ENCODE measurements around the gene ADORA2A.
"Not testable (repeated sequence)": the region's sequence is repeated elsewhere in the genome, so short reads cannot be mapped to it uniquely, and the experiment has no call there.

The ADORA2A gene

DNA sequence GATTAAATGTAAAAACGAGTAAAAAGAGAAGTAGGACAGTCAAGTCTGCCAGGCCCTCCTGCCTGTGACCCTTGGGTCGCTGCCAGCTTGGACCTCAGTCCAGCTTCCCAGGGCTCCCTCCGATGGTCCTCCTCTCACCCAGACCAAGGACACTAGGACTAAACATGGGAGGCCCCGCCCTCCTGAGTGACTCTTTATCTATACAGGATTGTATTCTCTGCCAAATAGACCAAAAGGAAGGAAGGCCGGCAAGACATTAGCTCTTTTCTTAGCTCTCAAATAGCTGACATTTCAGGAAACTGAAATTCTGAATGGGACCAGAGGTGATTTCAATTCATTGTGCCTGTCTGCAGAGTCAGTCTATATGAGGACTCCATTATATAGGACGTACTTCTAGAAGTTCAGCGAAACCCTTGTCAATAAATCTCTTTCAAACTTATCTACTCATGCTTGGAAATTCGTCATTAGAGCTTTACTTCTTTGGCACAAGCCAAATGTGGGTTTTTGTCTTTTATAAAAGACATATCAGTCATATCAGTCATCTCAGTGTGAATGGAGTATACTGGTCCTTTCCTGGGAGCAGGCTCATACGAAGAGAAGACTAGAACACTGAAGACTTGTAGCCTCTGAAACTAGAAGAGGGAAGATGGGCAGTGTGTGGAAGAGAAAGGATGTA, 28.5 kb downstream of the ADORA2A start:
- DNase-seq: no peak

DNA sequence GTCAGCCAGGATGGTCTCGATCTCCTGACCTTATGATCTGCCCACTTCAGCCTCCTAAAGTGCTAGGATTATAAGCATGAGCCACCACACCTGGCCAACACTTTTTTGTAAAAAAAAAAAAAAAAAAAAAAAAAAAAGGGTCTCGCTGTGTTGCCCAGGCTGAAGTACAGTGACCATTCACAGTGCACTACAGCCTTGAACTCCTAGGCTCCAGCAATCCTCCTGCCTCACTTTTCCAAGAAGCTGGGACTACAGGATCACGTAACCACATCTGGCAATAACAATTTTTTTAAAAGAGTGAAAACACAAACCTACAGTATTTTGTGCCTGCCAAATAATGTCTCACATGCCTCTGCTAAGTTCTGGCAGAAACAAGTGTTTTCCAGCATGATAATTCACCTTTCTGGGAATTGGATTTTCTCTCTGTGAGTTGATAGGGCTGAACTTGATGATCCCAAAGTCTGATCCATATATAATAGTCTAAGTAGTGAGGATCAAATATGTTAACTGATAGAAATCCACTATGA, 30.6 kb downstream of the ADORA2A start:
- DNase-seq: no peak

DNA sequence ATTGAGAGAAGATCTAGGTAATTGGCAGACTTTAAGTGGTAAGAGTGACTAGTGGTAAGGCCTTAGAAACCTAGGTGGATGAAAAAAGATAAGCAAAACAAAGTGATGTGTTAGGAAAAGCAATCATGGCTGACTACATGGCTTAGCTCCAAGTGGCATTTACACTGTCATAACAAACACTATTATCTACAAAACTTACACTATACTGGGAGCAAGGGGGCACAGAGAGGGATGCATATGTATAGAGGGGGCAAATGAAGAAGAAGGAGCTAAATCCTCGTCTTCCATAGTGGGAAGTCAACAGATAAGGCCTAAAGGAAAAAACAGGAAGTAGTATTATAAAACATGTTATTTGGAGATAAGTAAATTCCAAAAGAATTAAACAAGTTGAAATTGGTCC, 32.5 kb downstream of the ADORA2A start:
- no peak for DNase-seq

DNA sequence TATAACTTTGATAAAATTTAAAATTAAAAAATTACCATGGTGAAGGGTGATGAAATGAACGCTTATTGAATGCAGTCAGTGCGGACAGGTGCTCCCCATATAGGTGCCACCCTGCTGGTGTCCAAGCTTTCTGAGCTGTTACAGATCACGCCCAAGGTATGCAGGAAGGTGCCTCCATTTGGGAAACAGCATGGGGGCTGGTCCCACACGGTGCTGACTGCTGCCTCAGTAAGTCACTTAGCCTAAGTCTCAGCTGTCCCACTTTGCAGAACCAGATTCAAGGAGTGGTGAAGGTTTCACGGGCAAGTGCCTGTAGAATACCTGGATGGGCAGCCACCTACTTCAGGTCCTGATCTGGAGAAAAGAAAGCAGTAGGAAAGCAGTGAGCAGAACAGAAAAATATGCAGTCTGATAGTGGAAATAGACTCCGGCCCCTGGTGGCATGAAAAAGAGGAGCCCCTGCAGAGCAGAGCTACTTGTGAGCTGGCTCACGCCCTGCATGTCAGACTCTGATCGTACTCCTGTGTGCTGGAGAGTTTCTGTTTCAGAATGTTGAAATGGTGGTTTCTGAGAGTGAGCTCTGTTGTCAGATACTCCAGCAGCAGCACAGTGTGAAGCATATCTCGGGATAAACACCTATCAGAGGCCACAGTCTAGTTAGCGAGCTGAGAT, 33.2 kb downstream of the ADORA2A start:
- no peak for DNase-seq

DNA sequence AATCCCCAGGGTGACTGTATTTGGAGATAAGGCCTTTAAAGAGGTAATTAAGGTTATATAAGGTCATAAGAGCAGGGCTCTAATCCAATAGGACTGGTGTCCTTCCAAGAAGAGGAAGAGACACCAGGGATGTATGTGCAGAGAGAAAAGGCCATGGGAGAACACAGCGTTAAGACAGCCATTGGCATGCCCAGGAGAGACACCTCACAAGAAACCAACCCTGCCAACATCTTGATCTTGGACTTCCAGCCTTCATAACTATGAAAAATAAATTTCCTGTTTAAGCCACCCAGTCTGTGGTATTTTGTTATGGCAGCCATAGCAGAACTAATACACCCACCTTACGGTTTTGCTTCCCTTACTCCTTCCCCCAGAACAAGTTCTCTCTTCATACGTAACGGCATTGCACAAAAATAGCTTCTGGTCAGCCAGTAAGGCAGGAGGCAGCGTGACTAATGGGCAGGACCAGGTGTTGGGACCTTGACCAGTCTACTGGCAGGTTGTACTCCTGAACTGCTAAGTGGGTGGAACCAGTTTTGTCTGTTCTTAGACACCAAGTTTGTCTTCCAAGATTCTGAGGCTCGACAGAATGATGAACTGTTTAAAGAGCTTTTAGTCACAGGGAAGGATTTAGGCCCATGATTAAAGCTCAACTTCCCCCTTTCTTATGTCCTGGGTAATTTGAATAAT, 35.8 kb downstream of the ADORA2A start:
- DNase-seq: no peak

DNA sequence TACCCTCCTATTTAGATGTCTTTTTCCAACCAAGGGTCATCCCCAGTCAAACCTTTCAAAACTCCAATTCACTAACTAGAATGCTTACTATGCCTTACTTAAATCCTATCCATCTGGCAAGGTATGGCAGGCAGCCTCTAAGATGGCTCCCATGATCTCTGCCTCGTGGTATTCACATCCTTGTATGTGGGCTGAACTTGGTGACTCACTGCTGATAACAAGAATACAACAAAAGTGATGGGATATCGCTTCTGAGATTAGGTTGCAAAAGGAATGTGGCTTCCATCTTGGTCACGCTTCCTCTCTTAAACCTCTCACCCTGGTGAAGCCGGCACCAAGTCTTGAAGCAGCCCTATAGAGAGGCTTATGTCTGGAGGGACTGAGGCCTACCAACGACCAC, 38.2 kb downstream of the ADORA2A start:
- peak; percentile 66 for DNase-seq

DNA sequence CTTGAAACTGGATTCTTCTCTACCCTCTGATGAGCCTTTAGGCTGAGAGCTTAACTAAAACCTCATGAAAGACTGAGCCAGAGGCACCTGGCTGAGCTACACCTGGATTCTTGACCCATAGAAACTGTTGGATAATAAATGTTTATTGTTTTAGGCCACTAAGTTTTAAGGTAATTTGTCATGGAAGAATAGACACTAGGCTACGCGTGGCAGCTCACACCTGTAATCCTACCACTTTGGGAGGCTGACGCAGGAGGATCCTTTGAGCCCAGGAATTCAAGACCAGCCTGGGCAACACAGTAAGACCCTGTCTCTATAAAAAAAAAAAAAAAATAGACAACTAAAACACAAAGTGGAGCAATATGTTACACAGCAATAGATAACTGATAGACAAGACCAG, 38.6 kb downstream of the ADORA2A start:
- DNase-seq: no peak

DNA sequence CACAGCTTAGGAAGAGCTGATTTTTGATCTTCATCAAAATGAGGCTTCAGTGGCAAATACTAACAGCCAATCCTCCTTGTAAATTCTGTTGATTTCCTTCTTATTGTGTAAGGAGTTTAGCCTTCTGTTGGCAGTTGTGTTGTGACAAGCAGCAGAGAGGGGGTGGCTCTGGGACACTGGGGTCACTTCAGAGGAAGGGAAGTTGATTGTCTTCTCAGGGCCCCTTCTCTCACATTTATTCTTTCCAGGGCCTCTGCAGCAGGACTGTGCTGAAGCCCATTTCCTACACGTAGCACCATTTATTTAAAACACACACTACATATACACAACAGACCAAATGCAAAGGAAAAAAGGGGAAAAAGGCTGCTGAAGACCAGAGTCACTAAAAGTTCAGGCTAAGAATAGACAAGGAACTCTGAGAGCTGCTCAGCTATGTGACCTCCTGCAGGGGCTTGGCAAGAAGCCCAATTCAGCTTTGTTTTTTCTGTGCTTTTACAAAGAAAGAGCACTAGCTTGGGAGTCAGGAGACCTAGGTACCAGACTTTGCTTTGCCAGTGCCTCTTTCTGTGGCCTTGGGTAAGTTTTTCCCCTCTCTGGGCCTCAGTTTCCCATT, 39.4 kb downstream of the ADORA2A start:
- peak; percentile 84 for DNase-seq

DNA sequence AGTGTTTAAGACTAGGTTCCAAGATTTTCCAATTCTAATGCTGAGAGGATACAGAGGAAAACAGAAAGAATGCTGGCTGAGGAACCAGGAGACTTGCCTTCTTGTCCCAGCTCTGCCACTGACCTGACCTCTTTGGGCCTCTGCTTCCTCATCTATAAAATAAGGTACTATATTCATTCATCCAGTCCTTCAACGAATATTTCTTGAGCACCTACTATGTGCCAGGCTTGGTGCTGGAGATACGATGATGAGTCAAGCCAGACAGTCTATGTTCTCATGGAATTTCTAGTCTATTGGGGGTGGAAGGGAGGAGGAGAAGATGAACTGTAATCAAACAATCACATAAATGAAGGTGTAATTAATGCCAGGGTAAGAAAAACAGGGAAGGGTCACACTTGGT, 39.9 kb downstream of the ADORA2A start:
- no peak for DNase-seq

DNA sequence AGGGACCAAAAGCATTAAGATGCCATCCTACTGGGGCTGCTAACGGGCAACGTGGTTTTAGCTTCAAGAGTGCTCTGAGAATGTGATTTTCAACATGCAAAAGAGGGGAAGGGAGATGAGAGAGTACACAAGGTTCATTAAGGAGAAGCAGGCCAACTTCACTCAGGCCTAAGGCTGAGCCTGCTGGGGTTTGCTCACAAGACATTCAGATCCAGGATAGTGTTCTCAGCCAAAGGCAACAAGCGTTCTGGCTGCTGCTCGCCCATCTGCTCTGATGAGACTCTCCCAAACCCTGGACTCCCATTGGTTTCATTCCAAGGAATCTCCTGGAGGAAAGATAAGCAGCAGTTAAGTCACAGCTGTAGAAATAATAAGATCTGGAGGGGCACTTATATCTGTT, 44.2 kb downstream of the ADORA2A start:
- peak; percentile 55 for DNase-seq

DNA sequence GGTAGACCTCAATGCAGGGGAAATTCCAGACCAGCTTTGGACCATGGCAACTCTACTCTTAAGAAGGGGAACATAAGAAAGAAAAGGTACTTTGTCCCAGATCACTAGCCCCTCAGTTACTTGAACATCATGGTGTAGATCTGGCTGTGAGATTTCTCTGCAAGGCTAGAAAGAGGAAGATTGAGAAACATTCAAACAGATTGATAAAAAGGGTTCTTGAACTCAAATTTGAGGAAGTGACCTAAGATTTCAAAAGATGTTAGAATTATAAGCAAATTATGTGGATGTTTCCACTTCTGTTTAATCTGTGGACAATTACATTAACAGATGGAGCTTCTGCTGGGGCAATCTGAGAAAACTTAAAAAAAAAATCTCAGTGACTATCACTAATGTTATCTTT, 45.9 kb downstream of the ADORA2A start:
- no peak for DNase-seq

DNA sequence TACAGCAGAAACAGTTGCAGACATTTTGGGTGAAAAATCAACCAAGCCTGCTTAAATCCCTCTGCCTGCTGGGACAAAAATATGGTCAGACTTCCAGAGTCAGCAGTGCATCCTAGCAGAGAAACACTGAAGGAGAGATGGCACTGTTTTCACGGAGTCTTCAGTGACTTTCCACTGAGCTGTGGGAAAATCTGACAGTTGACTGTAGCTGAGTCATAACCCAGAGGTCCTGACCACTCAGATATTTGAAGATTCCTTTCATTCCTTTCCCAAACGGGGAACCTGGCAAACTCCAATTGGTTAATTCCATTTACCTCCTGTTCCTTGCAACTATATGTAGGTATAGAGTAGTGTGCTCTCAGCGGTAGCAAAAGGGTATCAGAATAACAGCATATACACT, 46.8 kb downstream of the ADORA2A start:
- peak; percentile 93 for DNase-seq

DNA sequence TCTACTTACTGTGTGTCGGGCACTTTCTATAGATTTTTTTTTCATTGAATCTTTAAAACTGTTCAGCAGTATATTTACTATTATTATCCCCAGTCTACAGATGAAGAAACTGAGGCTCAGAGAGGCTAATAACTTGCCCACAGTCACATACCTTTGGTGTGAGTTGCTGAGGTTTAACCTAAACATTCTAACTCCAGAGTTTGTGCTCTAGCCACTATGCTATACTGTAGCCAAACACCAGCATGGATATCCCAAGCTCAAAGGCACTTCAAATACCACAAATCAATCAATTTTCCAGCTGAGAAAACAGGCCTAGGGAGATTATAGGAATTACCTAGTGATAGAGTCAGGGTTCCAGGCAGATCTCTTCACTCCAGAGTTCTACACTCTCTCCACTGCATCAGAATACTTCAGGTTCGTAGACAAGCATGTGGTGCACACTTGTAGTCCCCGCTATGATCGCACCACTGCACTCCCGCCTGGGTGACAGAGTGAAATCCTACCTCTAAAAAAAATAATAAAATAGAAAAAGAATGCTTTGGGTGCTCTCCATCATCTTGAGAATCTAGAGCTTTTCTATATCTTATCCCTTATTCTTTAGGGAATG, 47.4 kb downstream of the ADORA2A start:
- no peak for DNase-seq

DNA sequence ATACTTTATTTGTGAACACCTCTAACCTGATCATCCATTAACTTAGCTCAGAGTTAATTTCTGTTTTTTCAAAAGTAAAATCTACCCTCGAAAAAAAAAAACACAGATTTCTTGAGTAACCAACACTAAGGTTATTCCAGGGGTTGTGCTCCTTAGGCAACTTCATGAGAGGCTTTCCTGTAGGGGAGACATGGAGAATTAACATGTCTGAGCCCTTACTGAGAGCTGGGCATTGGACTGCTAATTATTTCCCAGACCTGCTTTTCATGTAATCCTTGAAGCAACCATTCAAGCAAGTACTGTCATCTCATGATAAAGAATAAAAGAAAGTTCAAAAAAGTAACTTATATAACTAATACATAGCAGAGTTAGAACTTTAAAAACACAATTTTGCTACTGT, 54.2 kb downstream of the ADORA2A start:
- no peak for DNase-seq

DNA sequence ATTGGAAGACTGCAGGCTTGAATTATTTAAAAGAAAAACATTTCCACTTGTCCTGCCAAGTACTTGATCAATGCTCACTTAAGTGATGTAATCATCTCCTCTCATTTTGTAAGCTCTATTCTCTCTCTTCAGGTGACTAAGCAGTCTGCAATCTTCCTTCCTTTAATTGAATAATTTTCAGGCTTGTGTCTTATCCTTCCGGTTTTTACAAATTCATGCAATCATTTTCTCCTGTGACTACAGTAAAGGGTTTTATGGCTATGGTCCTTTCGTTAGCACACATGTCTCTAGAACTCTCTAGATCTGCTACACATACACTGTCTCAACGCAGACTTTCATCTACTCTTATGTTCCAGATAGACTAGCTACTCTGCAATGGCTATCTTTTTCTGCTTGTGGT, 55.2 kb downstream of the ADORA2A start:
- DNase-seq: peak; percentile 87

DNA sequence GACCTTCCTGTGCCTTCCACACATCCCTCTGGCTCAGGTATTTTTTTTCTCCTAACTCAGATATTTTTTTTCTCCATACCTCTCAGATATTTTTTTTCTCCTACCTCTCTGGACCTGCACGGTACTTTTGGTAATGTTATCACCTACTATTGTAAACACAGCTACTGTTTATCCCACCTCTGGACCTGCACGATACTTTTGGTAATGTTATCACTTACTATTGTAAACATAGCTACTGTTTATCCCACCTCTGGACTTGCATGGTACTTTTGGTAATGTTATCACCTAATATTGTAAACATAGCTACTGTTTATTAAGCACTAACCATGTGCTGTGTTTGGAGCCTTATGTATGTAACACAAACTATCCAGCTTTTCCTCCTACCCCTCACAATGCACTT, 55.6 kb downstream of the ADORA2A start:
- DNase-seq: no peak

DNA sequence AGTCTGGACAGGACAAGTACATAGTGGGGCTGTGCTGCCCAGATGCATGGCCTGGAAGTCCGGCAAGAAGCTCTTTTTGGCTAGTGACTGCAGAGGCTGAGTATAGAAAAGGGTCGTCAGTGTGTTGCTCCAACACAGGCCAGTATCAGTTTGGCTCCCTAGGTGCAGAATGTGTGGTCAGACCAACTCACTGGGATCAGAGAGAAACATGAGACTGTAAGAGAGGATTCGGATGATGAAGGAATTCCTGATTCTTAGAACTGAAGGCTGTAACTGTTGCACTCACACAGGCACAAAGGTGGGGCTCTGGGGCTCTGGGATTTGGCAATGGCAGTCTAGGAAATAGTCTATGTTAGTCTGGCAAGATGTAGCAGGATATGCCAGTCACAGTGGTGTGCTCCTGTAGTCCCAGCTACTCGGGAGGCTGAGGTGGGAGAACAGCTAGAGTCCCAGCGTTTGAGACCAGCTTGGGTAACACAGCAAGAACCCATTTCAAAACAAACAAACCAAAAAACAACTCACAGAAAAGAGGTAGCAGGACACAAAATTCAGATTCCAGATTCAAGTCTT, 56.7 kb downstream of the ADORA2A start:
- no peak for DNase-seq

DNA sequence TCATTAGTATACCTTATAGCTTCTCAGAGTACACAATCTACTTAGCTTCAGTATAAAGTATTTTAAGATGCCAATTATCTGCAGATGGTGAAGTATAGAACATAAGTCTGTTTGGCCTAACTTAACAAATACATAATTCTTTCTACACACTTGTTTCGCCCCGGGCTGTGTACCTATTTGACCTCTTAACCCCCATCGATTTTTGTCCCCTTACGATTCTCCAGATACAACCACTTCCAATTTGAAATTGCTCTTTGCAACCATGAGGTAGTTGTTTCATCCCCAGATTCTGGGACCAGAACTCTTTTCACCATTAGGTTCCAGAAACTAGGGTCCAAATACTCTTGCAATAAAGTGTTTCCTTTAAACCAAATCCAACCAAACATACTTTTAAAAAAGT, 57.8 kb downstream of the ADORA2A start:
- DNase-seq: no peak

DNA sequence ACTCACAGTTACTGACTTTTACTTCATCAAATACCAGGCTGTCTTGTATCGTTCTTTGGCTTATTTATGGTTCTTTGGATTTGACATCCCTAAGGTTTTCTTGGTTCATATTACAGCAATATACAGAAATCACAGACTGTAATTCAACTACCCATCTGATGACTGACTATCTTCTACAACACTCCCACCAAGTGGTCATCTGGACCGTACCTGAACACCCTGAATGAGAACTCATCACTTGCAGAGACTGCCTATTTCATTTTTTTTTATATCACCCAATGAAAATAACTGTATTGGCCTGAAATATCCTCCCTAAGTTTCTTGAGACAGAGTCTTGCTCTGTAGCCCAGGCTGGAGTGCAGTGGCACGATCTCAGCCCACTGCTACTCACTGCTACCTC, 58.2 kb downstream of the ADORA2A start:
- no peak for DNase-seq

DNA sequence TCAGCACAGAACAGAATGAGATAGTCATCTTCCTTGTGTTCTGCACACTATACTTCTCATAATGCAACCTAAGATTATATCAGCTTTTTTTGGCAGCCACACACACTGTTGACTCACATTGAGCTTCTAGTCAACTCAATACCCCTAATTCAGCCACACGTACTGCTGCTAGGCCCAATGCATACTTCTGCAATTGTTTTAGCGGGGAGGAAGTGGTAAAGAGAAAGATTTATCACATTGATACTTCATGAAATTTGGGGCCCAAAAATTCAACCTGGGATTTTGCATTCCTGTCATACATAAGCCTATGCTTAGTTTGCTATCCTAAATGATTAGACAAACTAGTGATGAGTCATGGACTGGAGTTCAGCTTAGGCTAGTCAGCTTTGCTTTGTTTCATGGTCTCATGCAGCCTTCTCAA, 59.1 kb downstream of the ADORA2A start:
- DNase-seq: peak; percentile 97

DNA sequence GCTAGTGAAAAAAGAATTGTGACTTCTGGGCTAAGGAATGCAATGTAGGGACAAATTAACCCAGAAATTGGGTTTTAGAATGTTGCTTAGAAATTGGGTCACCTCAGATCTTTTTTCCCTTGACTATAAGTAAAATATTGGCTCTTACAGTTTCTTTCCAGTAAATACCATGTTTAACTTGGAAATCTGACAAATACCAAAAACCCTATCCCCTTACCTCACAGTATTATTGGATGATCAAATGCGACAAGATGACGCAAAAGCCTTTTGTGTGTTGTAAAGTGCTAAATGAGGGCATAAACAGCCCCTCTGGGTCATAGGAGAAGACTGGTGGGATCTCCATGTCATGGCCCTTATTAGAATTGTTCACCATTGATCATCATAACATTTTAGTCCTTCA, 61.6 kb downstream of the ADORA2A start:
- no peak for DNase-seq

DNA sequence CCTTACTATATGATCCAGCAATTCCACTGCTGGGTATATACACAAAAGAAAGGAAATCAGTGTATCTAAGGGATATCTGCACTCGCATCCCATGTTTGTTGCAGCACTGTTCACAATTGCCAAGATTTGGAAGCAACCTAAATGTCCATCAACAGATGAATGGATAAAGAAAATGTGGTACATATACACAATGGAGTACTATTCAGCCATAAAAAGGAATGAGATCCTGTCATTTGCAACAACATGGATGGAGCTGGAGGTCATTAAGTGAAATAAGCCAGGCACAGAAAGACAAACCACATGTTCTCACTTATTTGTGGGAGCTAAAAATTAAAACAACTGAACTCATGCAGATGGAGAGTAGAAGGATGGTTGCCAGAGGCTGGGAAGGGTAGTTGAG, 62.0 kb downstream of the ADORA2A start:
- not testable (repeated sequence) for DNase-seq

All from fibroblast of skin of right quadriceps (primary cell).